ENCODE results near the gene LCP2.

- TF ChIP-seq POLR2A (IDR thresholded peaks at IDR 0.05; ENCODE audit: low read length) (no peak), GATA1 (IDR thresholded peaks at IDR 0.05; ENCODE audit: low read depth, low read length) (no peak)
Observed at GRCh38 chr5:170302653-170303501, 5.3 kb upstream of the LCP2 start.
